ENCODE results near the gene UGCG. TPM values are rescaled to one million over a fixed set of nuclear protein-coding genes. Genes with fewer than 3 reads are reported as not detected.

Gene UGCG
- total and polyA plus RNA-seq, 2 of the 8 experiments (the other 6 are each of a cell fraction or from before 2014, with no cell fraction given) = 14.9 to 34.0 TPM

DNA sequence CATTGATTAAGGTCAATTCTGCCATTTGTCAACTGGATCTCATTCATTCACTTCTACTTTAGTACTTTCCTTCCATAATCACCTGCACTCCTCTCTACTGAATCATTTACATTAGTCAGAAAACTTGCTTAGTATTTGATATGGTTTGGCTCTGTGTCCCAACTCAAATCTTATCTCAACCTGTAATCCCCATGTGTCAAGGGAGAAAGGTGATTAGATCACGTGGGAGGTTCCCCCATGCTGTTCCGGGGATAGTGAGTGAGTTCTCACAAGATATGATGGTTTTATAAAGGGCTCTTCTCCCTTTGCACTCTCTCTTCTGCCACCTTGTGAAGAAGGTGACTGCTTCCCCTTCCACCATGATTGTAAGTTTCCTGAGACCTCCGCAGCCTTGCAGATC, 23.7 kb upstream of the UGCG start:
- TF ChIP-seq SRF (IDR thresholded peaks at IDR 0.05; ENCODE audit: low read depth, low read length) (no peak), RXRA (IDR thresholded peaks at IDR 0.05; ENCODE audit: insufficient read depth, low read depth, low read length) (no peak), RBBP5 (IDR thresholded peaks at IDR 0.05; ENCODE audit: borderline replicate concordance, low read depth, low read length) (no peak), RAD21 (IDR thresholded peaks at IDR 0.05 in 1 of 2, conservative IDR thresholded peaks at IDR 0.05 in 1 of 2; ENCODE audit: low read depth in 2 of 2, low read length in 2 of 2) (no peak), SIN3A (conservative IDR thresholded peaks at IDR 0.05 in 1 of 2, IDR thresholded peaks at IDR 0.05 in 1 of 2; ENCODE audit: low read depth in 1 of 2, low read length in 2 of 2) (no peak), JUND (IDR thresholded peaks at IDR 0.05; ENCODE audit: low read length) (no peak), ZNF274 (IDR thresholded peaks at IDR 0.05; ENCODE audit: borderline replicate concordance, extremely low read depth, low read length) (no peak), TBP (IDR thresholded peaks at IDR 0.05; ENCODE audit: low read depth, low read length) (no peak), ASH2L (IDR thresholded peaks at IDR 0.05; ENCODE audit: low read length) (no peak), MAFK (IDR thresholded peaks at IDR 0.05; ENCODE audit: low read depth, low read length) (no peak), KDM4A (IDR thresholded peaks at IDR 0.05; ENCODE audit: low read depth, low read length, severe bottlenecking) (no peak), CBX5 (IDR thresholded peaks at IDR 0.05; ENCODE audit: low read depth, low read length) (no peak), GTF2F1 (IDR thresholded peaks at IDR 0.05; ENCODE audit: borderline replicate concordance, low read depth, low read length) (no peak)
- TF ChIP-seq, protein P1, sequence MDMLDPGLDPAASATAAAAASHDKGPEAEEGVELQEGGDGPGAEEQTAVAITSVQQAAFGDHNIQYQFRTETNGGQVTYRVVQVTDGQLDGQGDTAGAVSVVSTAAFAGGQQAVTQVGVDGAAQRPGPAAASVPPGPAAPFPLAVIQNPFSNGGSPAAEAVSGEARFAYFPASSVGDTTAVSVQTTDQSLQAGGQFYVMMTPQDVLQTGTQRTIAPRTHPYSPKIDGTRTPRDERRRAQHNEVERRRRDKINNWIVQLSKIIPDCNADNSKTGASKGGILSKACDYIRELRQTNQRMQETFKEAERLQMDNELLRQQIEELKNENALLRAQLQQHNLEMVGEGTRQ (IDR thresholded peaks at IDR 0.05; ENCODE audit: low read length) = no peak
- no peak overlapping the region for H3K14ac ChIP-seq (ENCODE audit: insufficient read length)
- H2BK15ac ChIP-seq (ENCODE audit: low read length) = no peak overlapping the region
- no peak overlapping the region for H2AK5ac ChIP-seq (ENCODE audit: low read depth, low read length)
- H2BK5ac ChIP-seq (ENCODE audit: low read depth, low read length) = no peak overlapping the region
- H3K79me2 ChIP-seq (ENCODE audit: control insufficient read depth in 1 of 2, insufficient read depth in 2 of 2, low read length in 2 of 2) = no peaks in the 10 kb centered on the region
- H3K23ac ChIP-seq (ENCODE audit: insufficient read length) = no peak overlapping the region
- H4K5ac ChIP-seq (ENCODE audit: insufficient read length, low read depth, low read length) = no peak overlapping the region
- peaks cover 0 to 8% (median 4%) of the 10 kb centered on the region in 4 experiments; a peak in 4 of 7 replicates for H3K4me1 ChIP-seq (replicated peaks in 1 of 4; ENCODE audit: control insufficient read depth in 3 of 4, insufficient read depth in 4 of 4, low read length in 3 of 4)
- DNase-seq (ENCODE audit: low read depth in 1 of 2, low spot score in 2 of 2) (no peak), FAIRE-seq (no peak)
- H2BK20ac ChIP-seq (ENCODE audit: low read length) = no peak overlapping the region
- POLR2A ChIA-PET (ENCODE audit: partially characterized antibody) = no interaction called here
- CTCF ChIA-PET (ENCODE audit: partially characterized antibody) = no interaction called here
- no peak overlapping the region for H2AFZ ChIP-seq (ENCODE audit: low read length)
- H3K56ac ChIP-seq (replicated peaks; ENCODE audit: insufficient read length, low read depth, low read length) = no peak overlapping the region
- no peak overlapping the region for H3K18ac ChIP-seq (ENCODE audit: extremely low read depth, low read length)
- H3K4me2 ChIP-seq (ENCODE audit: insufficient read depth in 1 of 2, low read depth in 2 of 2, low read length in 2 of 2) = no peak overlapping the region
- no peak overlapping the region for H4K8ac ChIP-seq (ENCODE audit: extremely low read depth, insufficient read depth, low read length)
- no peaks in the 10 kb centered on the region for H3K23me2 ChIP-seq (ENCODE audit: low read depth, low read length)
- H3K4me3 ChIP-seq (ENCODE audit: extremely low read depth in 1 of 4, insufficient read depth in 2 of 4, low read depth in 3 of 4, low read length in 4 of 4) = no peak overlapping the region
- no peaks in the 10 kb centered on the region for H4K20me1 ChIP-seq (replicated peaks in 1 of 2; ENCODE audit: control insufficient read depth in 1 of 2, insufficient read depth in 2 of 2, low read length in 2 of 2)
- H3K27ac ChIP-seq (ENCODE audit: low read depth, low read length) = no peak overlapping the region
- no peak overlapping the region for H2BK12ac ChIP-seq (ENCODE audit: low read depth, low read length)
- no peaks in the 10 kb centered on the region for H3K27me3 ChIP-seq (replicated peaks in 1 of 4; ENCODE audit: control insufficient read depth in 3 of 4, extremely low read depth in 1 of 4, insufficient read depth in 3 of 4, low read length in 3 of 4)
- no peaks in the 10 kb centered on the region for H3K9me3 ChIP-seq (ENCODE audit: insufficient read depth in 2 of 2, low read depth in 1 of 2, low read length in 1 of 2)
- H3K4ac ChIP-seq (replicated peaks; ENCODE audit: insufficient read length, low read depth, low read length) = no peak overlapping the region
- H3K9ac ChIP-seq (replicated peaks in 1 of 4; ENCODE audit: extremely low read depth in 1 of 4, low read depth in 3 of 4, low read length in 3 of 4) = no peak overlapping the region
- H3K36me3 ChIP-seq (ENCODE audit: control insufficient read depth in 2 of 4, insufficient read depth in 4 of 4, low read length in 3 of 4) = no peaks in the 10 kb centered on the region
- H3K79me1 ChIP-seq (ENCODE audit: low read depth, low read length) = no peaks in the 10 kb centered on the region
- 95% methylated on average over 3 of the region's 3 CpGs; no CpG with 5 or more reads in 1 of the 2 experiments for WGBS, 2 experiments (ENCODE audit: extremely low coverage in 1 of 2, insufficient coverage in 1 of 2, insufficient read length in 1 of 2, insufficient replicate concordance in 2 of 2, low coverage in 1 of 2, low lambda C conversion rate in 2 of 2, missing lambda C conversion rate in 1 of 2)
- H2BK120ac ChIP-seq (replicated peaks; ENCODE audit: low read depth, low read length) = no peak overlapping the region
- H4K91ac ChIP-seq (replicated peaks; ENCODE audit: insufficient read length, low read length) = no peak overlapping the region

Data from H1 (cell line).